PC-3 (cell line): ENCODE data around the gene CEACAM5. TPM values are rescaled to one million over a fixed set of nuclear protein-coding genes. Genes with fewer than 3 reads are reported as not detected.

ENCODE experiments used
- ATAC-seq: fragments of 200-7000 bp; cut with Tn5 transposase; 2 replicates; pipeline ENCODE4 v1.9.1; 2020; ENCODE audit warnings: mild to moderate bottlenecking, moderate library complexity
- BruUV-seq: library from RNA; stranded (reverse); fragments of 400-500 nt; replicated peaks from 2 replicates; lab custom pipeline; 2021; lab: Mats Ljungman, UMichigan
- CTCF ChIA-PET: fragments of 300-600 bp; sonication (Branson Sonifier 250); formaldehyde crosslinking; loops from one replicate; lab custom pipeline; 2022; ENCODE audit warnings: antibody characterized with exemption; lab: Charles Lee
- POLR2A ChIA-PET: fragments of 300-600 bp; sonication (Branson Sonifier 250); formaldehyde crosslinking; loops from one replicate; lab custom pipeline; 2022; ENCODE audit warnings: antibody characterized with exemption; ENCODE audit not compliant: unreplicated experiment; lab: Charles Lee
- DNase-seq: peaks from one replicate; pipeline ENCODE4 v3.0.0-alpha.2; 2015
- H2AFZ ChIP-seq: fragments of 300-600 bp; sonication (generic); 2 replicates; pipeline ENCODE4 v1.6.0; 2016; ENCODE audit warnings: antibody characterized with exemption, low read length
- H3F3A ChIP-seq: fragments of 300-600 bp; sonication (generic); one replicate; pipeline ENCODE4 v1.6.0; 2017; ENCODE audit warnings: antibody characterized with exemption, low read length, control low read depth, mild to moderate bottlenecking; ENCODE audit not compliant: unreplicated experiment
- H3K27ac ChIP-seq: fragments of 300-600 bp; sonication (generic); 2 replicates; pipeline ENCODE4 v1.5.1; 2016; ENCODE audit warnings: mild to moderate bottlenecking, low read length
- H3K27me3 ChIP-seq: fragments of 300-600 bp; sonication (generic); 2 replicates; pipeline ENCODE4 v1.6.1; 2016; ENCODE audit warnings: low read length, mixed read lengths
- H3K36me3 ChIP-seq: fragments of 300-600 bp; sonication (generic); 2 replicates; pipeline ENCODE4 v1.6.1; 2016; ENCODE audit warnings: low read depth, mixed run types, low read length, mixed read lengths
- H3K4me1 ChIP-seq: fragments of 300-600 bp; sonication (generic); 2 replicates; pipeline ENCODE4 v1.5.1; 2016; ENCODE audit warnings: low read length; ENCODE audit not compliant: insufficient read depth
- H3K4me2 ChIP-seq: fragments of 300-600 bp; sonication (generic); 2 replicates; pipeline ENCODE4 v1.6.0; 2016; ENCODE audit warnings: low read length
- H3K4me3 ChIP-seq: fragments of 300-600 bp; sonication (generic); 2 replicates; pipeline ENCODE4 v1.5.1; 2016; ENCODE audit warnings: mild to moderate bottlenecking, low read length, mixed read lengths
- H3K79me2 ChIP-seq: fragments of 300-600 bp; sonication (generic); 2 replicates; pipeline ENCODE4 v1.6.1; 2017; ENCODE audit warnings: low read length, mixed read lengths
- H3K9ac ChIP-seq: fragments of 300-600 bp; sonication (generic); 2 replicates; pipeline ENCODE4 v1.6.0; 2016; ENCODE audit warnings: mild to moderate bottlenecking, low read length
- H3K9me2 ChIP-seq: fragments of 300-600 bp; sonication (generic); replicated peaks from 2 replicates; pipeline ENCODE4 v1.6.1; 2016; ENCODE audit warnings: mixed run types, low read length, mixed read lengths
- H3K9me3 ChIP-seq: fragments of 300-600 bp; sonication (generic); 2 replicates; pipeline ENCODE4 v1.6.1; 2016; ENCODE audit warnings: low read length, mixed read lengths
- H4K20me1 ChIP-seq: fragments of 300-600 bp; sonication (generic); 2 replicates; pipeline ENCODE4 v1.6.1; 2016; ENCODE audit warnings: low read length, mixed read lengths
- EZH2 ChIP-seq: fragments of 300-600 bp; sonication (generic); IDR thresholded peaks from one replicate; pipeline ENCODE4 v1.6.1; 2017; ENCODE audit warnings: antibody characterized with exemption, mild to moderate bottlenecking, low read length; ENCODE audit not compliant: unreplicated experiment
- EZH2phosphoT487 ChIP-seq: fragments of 300-600 bp; sonication (generic); IDR thresholded peaks from 2 replicates; pipeline ENCODE4 v1.6.1; 2018; ENCODE audit warnings: mild to moderate bottlenecking, antibody characterized with exemption, low read length, borderline replicate concordance
- intact Hi-C: fragments of 100-400 bp; cut with micrococcal nuclease; formaldehyde crosslinking; loops from 2 replicates; pipeline ENCODE4 v1.9.0; 2023
- total RNA-seq: library from RNA; depleted of rRNA; stranded (reverse); fragments of >200 nt; gene quantifications from 2 replicates; pipeline ENCODE4 v1.2.3, GENCODE V29; 2014
- TF ChIP-seq, protein P1 (sequence below): fragments of 300-600 bp; sonication (generic); conservative IDR thresholded peaks from 2 replicates; pipeline ENCODE4 v1.5.1; 2017; ENCODE audit warnings: antibody characterized with exemption, low read depth, mild to moderate bottlenecking, low read length

The CEACAM5 gene
- total RNA-seq, 1 experiment from 2014 or later = 2.8 TPM

DNA sequence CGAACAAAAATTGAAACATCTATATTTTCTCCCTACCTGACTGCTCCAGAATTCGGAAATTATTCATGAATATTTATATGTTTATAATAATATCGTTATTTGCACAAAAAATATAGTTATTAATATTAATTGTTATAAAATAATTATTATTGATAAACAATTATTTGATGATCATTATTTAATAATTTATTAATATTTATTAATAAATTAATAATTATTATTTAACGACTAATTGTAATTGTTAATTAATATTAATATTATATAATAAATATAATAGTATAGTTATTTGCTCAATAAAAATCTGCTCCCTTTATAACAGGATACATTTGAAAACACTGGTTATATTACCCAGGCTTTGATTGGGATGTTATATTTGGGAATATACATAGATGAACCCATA lies 61.2 kb downstream of the CEACAM5 start:
- H3K4me3 ChIP-seq = no peak overlapping the region
- H4K20me1 ChIP-seq = no peaks in the 10 kb centered on the region
- H3K9me3 ChIP-seq = no peaks in the 10 kb centered on the region
- intact Hi-C loops = no loop called here
- H3K9me2 ChIP-seq = no peaks in the 10 kb centered on the region
- CTCF ChIA-PET = interaction anchor here (0.7 kb wide), 1 partner anchor 16 kb away, joined by 3 read pairs; no protein-coding TSS in a partner anchor
- H3K4me1 ChIP-seq = peaks cover 30% of the 10 kb centered on the region
- H2AFZ ChIP-seq = no peak overlapping the region
- H3K79me2 ChIP-seq = no peaks in the 10 kb centered on the region
- no peak overlapping the region for H3K4me2 ChIP-seq
- DNase-seq (no peak), ATAC-seq (no peak)
- TF ChIP-seq EZH2phosphoT487 (no peak), EZH2 (no peak)
- TF ChIP-seq, protein P1, sequence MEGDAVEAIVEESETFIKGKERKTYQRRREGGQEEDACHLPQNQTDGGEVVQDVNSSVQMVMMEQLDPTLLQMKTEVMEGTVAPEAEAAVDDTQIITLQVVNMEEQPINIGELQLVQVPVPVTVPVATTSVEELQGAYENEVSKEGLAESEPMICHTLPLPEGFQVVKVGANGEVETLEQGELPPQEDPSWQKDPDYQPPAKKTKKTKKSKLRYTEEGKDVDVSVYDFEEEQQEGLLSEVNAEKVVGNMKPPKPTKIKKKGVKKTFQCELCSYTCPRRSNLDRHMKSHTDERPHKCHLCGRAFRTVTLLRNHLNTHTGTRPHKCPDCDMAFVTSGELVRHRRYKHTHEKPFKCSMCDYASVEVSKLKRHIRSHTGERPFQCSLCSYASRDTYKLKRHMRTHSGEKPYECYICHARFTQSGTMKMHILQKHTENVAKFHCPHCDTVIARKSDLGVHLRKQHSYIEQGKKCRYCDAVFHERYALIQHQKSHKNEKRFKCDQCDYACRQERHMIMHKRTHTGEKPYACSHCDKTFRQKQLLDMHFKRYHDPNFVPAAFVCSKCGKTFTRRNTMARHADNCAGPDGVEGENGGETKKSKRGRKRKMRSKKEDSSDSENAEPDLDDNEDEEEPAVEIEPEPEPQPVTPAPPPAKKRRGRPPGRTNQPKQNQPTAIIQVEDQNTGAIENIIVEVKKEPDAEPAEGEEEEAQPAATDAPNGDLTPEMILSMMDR = no peak
- no peaks in the 10 kb centered on the region for H3K27me3 ChIP-seq
- no peak overlapping the region for H3K9ac ChIP-seq
- no peaks in the 10 kb centered on the region for H3F3A ChIP-seq
- POLR2A ChIA-PET = no interaction called here
- no peak overlapping the region for H3K27ac ChIP-seq
- no TSS peak for BruUV-seq
- H3K36me3 ChIP-seq = no peaks in the 10 kb centered on the region

DNA sequence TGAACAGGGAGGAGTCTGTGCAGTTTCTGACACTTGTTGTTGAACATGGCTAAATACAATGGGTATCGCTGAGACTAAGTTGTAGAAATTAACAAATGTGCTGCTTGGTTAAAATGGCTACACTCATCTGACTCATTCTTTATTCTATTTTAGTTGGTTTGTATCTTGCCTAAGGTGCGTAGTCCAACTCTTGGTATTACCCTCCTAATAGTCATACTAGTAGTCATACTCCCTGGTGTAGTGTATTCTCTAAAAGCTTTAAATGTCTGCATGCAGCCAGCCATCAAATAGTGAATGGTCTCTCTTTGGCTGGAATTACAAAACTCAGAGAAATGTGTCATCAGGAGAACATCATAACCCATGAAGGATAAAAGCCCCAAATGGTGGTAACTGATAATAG lies 63.0 kb downstream of the CEACAM5 start:
- POLR2A ChIA-PET = no interaction called here
- no TSS peak for BruUV-seq
- intact Hi-C loops = no loop called here
- Histone ChIP-seq H3K27ac (peak overlapping the region; percentile 99), H3K4me3 (no peak overlapping the region), H3K9ac (no peak overlapping the region; the same call in 1 of the 2 replicates), H3K4me1 (peaks cover 46% of the 10 kb centered on the region), H3K9me2 (no peaks in the 10 kb centered on the region), H2AFZ (no peak overlapping the region), H3K9me3 (no peaks in the 10 kb centered on the region), H3K36me3 (no peaks in the 10 kb centered on the region), H3K27me3 (no peaks in the 10 kb centered on the region), H3F3A (no peaks in the 10 kb centered on the region), H3K79me2 (no peaks in the 10 kb centered on the region), H3K4me2 (no peak overlapping the region), H4K20me1 (no peaks in the 10 kb centered on the region)
- TF ChIP-seq, protein P1 = no peak
- no peak for TF ChIP-seq EZH2
- no peak for TF ChIP-seq EZH2phosphoT487
- DNase-seq (no peak), ATAC-seq (no peak)
- CTCF ChIA-PET = no interaction called here

DNA sequence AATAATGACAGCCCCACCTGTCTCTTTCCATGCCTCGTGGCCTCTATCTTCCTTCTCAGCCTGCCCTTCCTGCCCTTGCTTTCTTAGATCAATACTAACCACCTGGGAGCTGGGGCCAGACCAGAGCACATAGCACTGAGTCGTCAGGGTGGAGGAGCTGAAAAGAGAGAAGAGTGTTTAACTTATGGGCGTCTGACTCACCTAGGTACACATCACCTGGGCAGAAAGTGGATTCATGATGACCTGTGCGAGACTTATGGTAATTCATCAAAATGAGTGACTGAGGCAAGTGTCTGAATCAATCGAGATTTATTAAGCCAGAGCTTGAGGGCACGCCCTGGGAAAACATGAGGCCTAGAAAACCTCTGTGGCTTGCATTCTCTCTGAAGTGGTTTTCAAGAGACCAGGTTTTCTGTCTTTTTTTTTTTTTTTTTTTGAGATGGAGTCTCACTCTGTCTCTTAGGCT lies 66.1 kb downstream of the CEACAM5 start:
- no TSS peak for BruUV-seq
- CTCF ChIA-PET = interaction anchor here (0.5 to 2.1 kb wide), 3 partner anchors 10 to 21 kb away, joined by 3 to 26 read pairs (median 3); no protein-coding TSS in a partner anchor
- H3K9me3 ChIP-seq = no peaks in the 10 kb centered on the region
- peak overlapping the region; percentile 66; the same call in 1 of the 2 replicates for H3K4me2 ChIP-seq
- POLR2A ChIA-PET = no interaction called here
- H3F3A ChIP-seq = no peaks in the 10 kb centered on the region
- H3K4me1 ChIP-seq = peaks cover 65% of the 10 kb centered on the region
- no peak overlapping the region for H2AFZ ChIP-seq
- no peaks in the 10 kb centered on the region for H3K27me3 ChIP-seq
- DNase-seq (peak; percentile 96), ATAC-seq (peak; percentile 93)
- no peaks in the 10 kb centered on the region for H3K36me3 ChIP-seq
- intact Hi-C loops = loop anchor here (2.0 kb wide), 1 partner anchor 20 kb away; the partner anchor contains the start of gene CEACAM6
- 0 out of 2 replicates have a peak overlapping the region, but pooled peaks have one; percentile 26 for H3K4me3 ChIP-seq
- H3K79me2 ChIP-seq = no peaks in the 10 kb centered on the region
- peak overlapping the region; percentile 98 for H3K9ac ChIP-seq
- no peaks in the 10 kb centered on the region for H4K20me1 ChIP-seq
- TF ChIP-seq EZH2 (no peak), EZH2phosphoT487 (no peak)
- TF ChIP-seq, protein P1 = no peak
- peak overlapping the region; percentile 99 for H3K27ac ChIP-seq
- no peaks in the 10 kb centered on the region for H3K9me2 ChIP-seq
